WTC11 (cell line): ENCODE measurements around the gene UQCRQ. TPM values are rescaled to one million over a fixed set of nuclear protein-coding genes. Genes with fewer than 3 reads are reported as not detected.

ENCODE experiments used
- ATAC-seq: fragments of 200-7000 bp; cut with Tn5 transposase; 2 replicates; pipeline ENCODE4 v1.10.0; 2021; ENCODE audit warnings: mild to moderate bottlenecking, moderate library complexity
- CTCF ChIA-PET: fragments of 300-600 bp; sonication (Branson Sonifier 250); formaldehyde crosslinking; loops from one replicate; lab custom pipeline; 2021; ENCODE audit warnings: antibody characterized with exemption; lab: Charles Lee
- POLR2A ChIA-PET: fragments of 350-600 bp; sonication (Branson Sonifier 250); formaldehyde crosslinking; loops from one replicate; lab custom pipeline; 2021; ENCODE audit warnings: antibody characterized with exemption; lab: Charles Lee
- DNase-seq: peaks from one replicate; pipeline ENCODE4 v3.0.0; 2021; ENCODE audit warnings: low spot score
- H3K27ac Mint-ChIP-seq: 2 replicates; pipeline ENCODE4 v1.8.0; 2021; ENCODE audit warnings: mixed read lengths
- H3K27me3 Mint-ChIP-seq: 2 replicates; pipeline ENCODE4 v1.8.0; 2021; ENCODE audit warnings: low read depth, mild to moderate bottlenecking, moderate library complexity, mixed read lengths
- H3K36me3 Mint-ChIP-seq: 2 replicates; pipeline ENCODE4 v1.8.0; 2021; ENCODE audit warnings: mixed read lengths
- H3K4me1 Mint-ChIP-seq: 2 replicates; pipeline ENCODE4 v1.8.0; 2022; ENCODE audit warnings: mixed read lengths
- H3K4me3 Mint-ChIP-seq: 2 replicates; pipeline ENCODE4 v1.8.0; 2021; ENCODE audit warnings: mild to moderate bottlenecking, moderate library complexity, mixed read lengths
- H3K9me3 Mint-ChIP-seq: 2 replicates; pipeline ENCODE4 v1.8.0; 2021; ENCODE audit warnings: mixed read lengths
- ATF3 ChIP-seq: sonication (generic); formaldehyde crosslinking; conservative IDR thresholded peaks from 2 replicates; pipeline ENCODE4 v1.8.1; 2022; ENCODE audit warnings: mild to moderate bottlenecking, missing genetic modification reagents
- CDX4 ChIP-seq: fragments of 250-450 bp; sonication (Bioruptor Pico); IDR thresholded peaks from 2 replicates; pipeline ENCODE4 v1.9.0; 2021; ENCODE audit warnings: moderate library complexity, mild to moderate bottlenecking, inconsistent platforms, borderline replicate concordance
- ETV6 ChIP-seq: sonication (generic); formaldehyde crosslinking; IDR thresholded peaks from 2 replicates; pipeline ENCODE4 v1.8.1; 2022; ENCODE audit warnings: mild to moderate bottlenecking, missing genetic modification reagents
- FOXP4 ChIP-seq: sonication (generic); formaldehyde crosslinking; IDR thresholded peaks from 2 replicates; pipeline ENCODE4 v1.8.0; 2022; ENCODE audit warnings: mild to moderate bottlenecking, missing genetic modification reagents
- GTF2I ChIP-seq: fragments of 250-450 bp; sonication (Bioruptor Pico); conservative IDR thresholded peaks from 2 replicates; pipeline ENCODE4 v1.4.0; 2021; ENCODE audit warnings: mild to moderate bottlenecking
- HMGA2 ChIP-seq: fragments of 250-450 bp; sonication (Bioruptor Pico); IDR thresholded peaks from 2 replicates; pipeline ENCODE4 v1.4.0; 2021; ENCODE audit warnings: mild to moderate bottlenecking, moderate library complexity
- HMGXB4 ChIP-seq: sonication (generic); formaldehyde crosslinking; IDR thresholded peaks from 2 replicates; pipeline ENCODE4 v1.8.1; 2023; ENCODE audit warnings: mild to moderate bottlenecking, moderate library complexity, missing genetic modification reagents
- JAZF1 ChIP-seq: fragments of 250-450 bp; sonication (Bioruptor Pico); IDR thresholded peaks from 2 replicates; pipeline ENCODE4 v1.9.0; 2021; ENCODE audit warnings: moderate library complexity, mild to moderate bottlenecking, inconsistent platforms
- KAT7 ChIP-seq: sonication (generic); formaldehyde crosslinking; IDR thresholded peaks from 2 replicates; pipeline ENCODE4 v1.8.1; 2023; ENCODE audit warnings: missing genetic modification reagents, mild to moderate bottlenecking, borderline replicate concordance
- MAX ChIP-seq: sonication (generic); formaldehyde crosslinking; IDR thresholded peaks from 2 replicates; pipeline ENCODE4 v1.8.0; 2022; ENCODE audit warnings: mild to moderate bottlenecking, missing genetic modification reagents
- NFATC4 ChIP-seq: fragments of 250-450 bp; sonication (Bioruptor Pico); IDR thresholded peaks from 2 replicates; pipeline ENCODE4 v1.9.0; 2021; ENCODE audit warnings: mild to moderate bottlenecking
- NR3C1 ChIP-seq: sonication (generic); formaldehyde crosslinking; conservative IDR thresholded peaks from 2 replicates; pipeline ENCODE4 v1.8.1; 2023; ENCODE audit warnings: low read depth, mild to moderate bottlenecking, missing genetic modification reagents
- PRRX2 ChIP-seq: fragments of 250-450 bp; sonication (Bioruptor Pico); IDR thresholded peaks from 2 replicates; pipeline ENCODE4 v1.8.0; 2021; ENCODE audit warnings: mild to moderate bottlenecking
- RORB ChIP-seq: fragments of 250-450 bp; sonication (Bioruptor Pico); IDR thresholded peaks from 2 replicates; pipeline ENCODE4 v1.9.0; 2021; ENCODE audit warnings: mild to moderate bottlenecking
- SMAD4 ChIP-seq: sonication (generic); formaldehyde crosslinking; IDR thresholded peaks from 2 replicates; pipeline ENCODE4 v1.8.0; 2022; ENCODE audit warnings: mild to moderate bottlenecking, missing genetic modification reagents
- STAT6 ChIP-seq: sonication (generic); formaldehyde crosslinking; conservative IDR thresholded peaks from 2 replicates; pipeline ENCODE4 v1.8.1; 2023; ENCODE audit warnings: mild to moderate bottlenecking, low read depth, missing genetic modification reagents, moderate library complexity
- TCF7 ChIP-seq: sonication (generic); formaldehyde crosslinking; IDR thresholded peaks from 2 replicates; pipeline ENCODE4 v1.8.0; 2022; ENCODE audit warnings: mild to moderate bottlenecking, low read depth, missing genetic modification reagents, moderate library complexity
- USF1 ChIP-seq: sonication (generic); formaldehyde crosslinking; IDR thresholded peaks from 2 replicates; pipeline ENCODE4 v1.8.0; 2022; ENCODE audit warnings: mild to moderate bottlenecking, missing genetic modification reagents
- ZNF281 ChIP-seq: sonication (generic); formaldehyde crosslinking; IDR thresholded peaks from 2 replicates; pipeline ENCODE4 v1.8.0; 2023; ENCODE audit warnings: mild to moderate bottlenecking, missing genetic modification reagents
- ZNF396 ChIP-seq: fragments of 250-450 bp; sonication (Bioruptor Pico); IDR thresholded peaks from 2 replicates; pipeline ENCODE4 v1.8.0; 2021; ENCODE audit warnings: mild to moderate bottlenecking, moderate library complexity, borderline replicate concordance
- ZNF671 ChIP-seq: fragments of 250-450 bp; sonication (Bioruptor Pico); IDR thresholded peaks from 2 replicates; pipeline ENCODE4 v1.8.0; 2021; ENCODE audit warnings: mild to moderate bottlenecking
- total RNA-seq: library from RNA; stranded (reverse); gene quantifications from 3 replicates; pipeline ENCODE4 v1.2.3, GENCODE V29; 2021

The UQCRQ gene
- total RNA-seq, 1 experiment from 2014 or later, result 256 TPM

GRCh38 chr5:132907161-132907560 is 40.7 kb downstream of the UQCRQ start (continued):
- TF ChIP-seq ZNF281, result no peak

GRCh38 chr5:132909702-132910101 is 43.3 kb downstream of the UQCRQ start:
- no peaks in the 10 kb centered on the region for H3K27me3 Mint-ChIP-seq
- ATAC-seq (no peak), DNase-seq (no peak)
- CTCF ChIA-PET, result no interaction called here
- no peak overlapping the region for H3K27ac Mint-ChIP-seq
- TF ChIP-seq HMGXB4 (CRISPR knock-in tag), result no peak
- no peak for TF ChIP-seq ZNF281
- TF ChIP-seq TCF7 (CRISPR knock-in tag), result no peak
- TF ChIP-seq ETV6 (CRISPR knock-in tag), result no peak
- no peak for TF ChIP-seq NFATC4 (CRISPR knock-in tag)
- TF ChIP-seq ZNF671 (CRISPR knock-in tag), result no peak
- no peak for TF ChIP-seq PRRX2 (CRISPR knock-in tag)
- TF ChIP-seq RORB (CRISPR knock-in tag), result no peak
- no peak for TF ChIP-seq JAZF1 (CRISPR knock-in tag)
- no peak for TF ChIP-seq STAT6
- TF ChIP-seq, all 79 proteins: peak for 0
- H3K36me3 Mint-ChIP-seq, result peaks cover 7% of the 10 kb centered on the region
- H3K4me3 Mint-ChIP-seq, result no peak overlapping the region
- POLR2A ChIA-PET, result no interaction called here
- H3K4me1 Mint-ChIP-seq, result peaks cover 6% of the 10 kb centered on the region
- H3K9me3 Mint-ChIP-seq, result no peaks in the 10 kb centered on the region

GRCh38 chr5:132915681-132916080 is 49.2 kb downstream of the UQCRQ start:
- Mint-ChIP-seq H3K36me3 (peaks cover 28% of the 10 kb centered on the region), H3K9me3 (no peaks in the 10 kb centered on the region), H3K4me1 (peaks cover 3% of the 10 kb centered on the region), H3K27ac (no peak overlapping the region), H3K27me3 (no peaks in the 10 kb centered on the region), H3K4me3 (no peak overlapping the region)
- CTCF ChIA-PET, result no interaction called here
- DNase-seq, result no peak
- POLR2A ChIA-PET, result no interaction called here
- no peak for ATAC-seq
- no peak for TF ChIP-seq USF1
- TF ChIP-seq NR3C1, result no peak
- TF ChIP-seq MAX (CRISPR knock-in tag), result no peak
- TF ChIP-seq CDX4 (CRISPR knock-in tag), result no peak
- TF ChIP-seq FOXP4 (CRISPR knock-in tag), result no peak
- TF ChIP-seq SMAD4 (CRISPR knock-in tag), result no peak
- TF ChIP-seq ZNF396 (CRISPR knock-in tag), result no peak
- no peak for TF ChIP-seq GTF2I (CRISPR knock-in tag)
- TF ChIP-seq ATF3 (CRISPR knock-in tag), result no peak
- no peak for TF ChIP-seq HMGA2 (CRISPR knock-in tag)
- no peak for TF ChIP-seq KAT7 (CRISPR knock-in tag)
